Sigmoid colon (tissue), 4 donors: ENCODE data around the gene ASXL1.

Experiments
- EP300 ChIP-seq, 4 donors: sonication (generic); formaldehyde crosslinking; IDR thresholded peaks; one replicate each; pipeline ENCODE4 v1.6.1; 2017; ENCODE audit warnings: antibody characterized with exemption in 4 of 4
- POLR2A ChIP-seq, 2 donors: fragments of 450-650 bp; IDR thresholded peaks; one replicate each; pipeline ENCODE4 v1.6.1; 2016; ENCODE audit warnings: antibody characterized with exemption in 2 of 2, mild to moderate bottlenecking in 2 of 2, moderate library complexity in 2 of 2
- POLR2AphosphoS5 ChIP-seq, 4 donors: sonication (generic); formaldehyde crosslinking; IDR thresholded peaks; one replicate each; pipeline ENCODE4 v1.6.1; 2017; ENCODE audit warnings: antibody characterized with exemption in 4 of 4
- TF ChIP-seq, protein P1 (sequence below), 4 experiments: fragments of 450-650 bp in 3 of 4; fragments of 200-600 bp in 1 of 4; IDR thresholded peaks; one replicate each; pipeline ENCODE4 v1.5.1; 2016 to 2019; ENCODE audit warnings: antibody characterized with exemption in 4 of 4, mild to moderate bottlenecking in 3 of 4, moderate library complexity in 2 of 4

DNA sequence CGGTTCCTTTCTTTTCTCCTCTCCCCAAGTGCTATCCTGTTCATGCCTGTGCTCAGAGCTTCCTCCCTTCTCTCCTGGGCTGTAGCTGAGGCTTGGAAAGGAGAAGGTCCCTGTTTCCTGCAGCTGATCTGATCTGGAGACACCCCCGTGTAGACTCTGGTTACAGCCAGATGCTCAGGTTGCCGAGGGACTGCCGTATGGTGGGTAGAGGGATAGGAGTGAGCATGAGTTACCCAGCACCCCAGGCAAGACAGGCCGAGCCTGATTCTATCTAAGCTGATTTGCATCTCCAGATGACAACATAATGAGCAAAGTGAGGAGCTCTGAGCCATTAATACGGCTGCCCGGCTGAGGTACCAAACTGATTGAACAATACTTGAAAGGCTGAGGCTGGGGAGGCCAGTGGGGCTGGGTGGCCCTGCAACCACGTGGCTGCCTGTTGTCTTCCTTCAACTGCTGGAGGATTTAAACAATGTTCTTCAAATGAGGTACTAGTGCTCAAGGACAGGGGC is 91.8 kb downstream of the ASXL1 start:
- no peak for TF ChIP-seq POLR2AphosphoS5 (IDR thresholded peaks at IDR 0.05)
- TF ChIP-seq, protein P1, sequence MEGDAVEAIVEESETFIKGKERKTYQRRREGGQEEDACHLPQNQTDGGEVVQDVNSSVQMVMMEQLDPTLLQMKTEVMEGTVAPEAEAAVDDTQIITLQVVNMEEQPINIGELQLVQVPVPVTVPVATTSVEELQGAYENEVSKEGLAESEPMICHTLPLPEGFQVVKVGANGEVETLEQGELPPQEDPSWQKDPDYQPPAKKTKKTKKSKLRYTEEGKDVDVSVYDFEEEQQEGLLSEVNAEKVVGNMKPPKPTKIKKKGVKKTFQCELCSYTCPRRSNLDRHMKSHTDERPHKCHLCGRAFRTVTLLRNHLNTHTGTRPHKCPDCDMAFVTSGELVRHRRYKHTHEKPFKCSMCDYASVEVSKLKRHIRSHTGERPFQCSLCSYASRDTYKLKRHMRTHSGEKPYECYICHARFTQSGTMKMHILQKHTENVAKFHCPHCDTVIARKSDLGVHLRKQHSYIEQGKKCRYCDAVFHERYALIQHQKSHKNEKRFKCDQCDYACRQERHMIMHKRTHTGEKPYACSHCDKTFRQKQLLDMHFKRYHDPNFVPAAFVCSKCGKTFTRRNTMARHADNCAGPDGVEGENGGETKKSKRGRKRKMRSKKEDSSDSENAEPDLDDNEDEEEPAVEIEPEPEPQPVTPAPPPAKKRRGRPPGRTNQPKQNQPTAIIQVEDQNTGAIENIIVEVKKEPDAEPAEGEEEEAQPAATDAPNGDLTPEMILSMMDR (IDR thresholded peaks at IDR 0.05), result no peak
- TF ChIP-seq EP300 (IDR thresholded peaks at IDR 0.05), result no peak
- TF ChIP-seq POLR2A (IDR thresholded peaks at IDR 0.05), result no peak
